HG03460 (cell line): Measurements from ENCODE around the gene DNAH10.

Experiments
- ATAC-seq: cut with Tn5 transposase; IDR thresholded peaks from one replicate; pipeline ENCODE4 v1.9.1; 2021; ENCODE audit not compliant: unreplicated experiment

DNAH10 gene

GRCh38 chr12:123928897-123929296 lies 166.8 kb downstream of the DNAH10 start:
- no peak for ATAC-seq

GRCh38 chr12:123929946-123930583 lies 168.0 kb downstream of the DNAH10 start:
- no peak for ATAC-seq

DNA sequence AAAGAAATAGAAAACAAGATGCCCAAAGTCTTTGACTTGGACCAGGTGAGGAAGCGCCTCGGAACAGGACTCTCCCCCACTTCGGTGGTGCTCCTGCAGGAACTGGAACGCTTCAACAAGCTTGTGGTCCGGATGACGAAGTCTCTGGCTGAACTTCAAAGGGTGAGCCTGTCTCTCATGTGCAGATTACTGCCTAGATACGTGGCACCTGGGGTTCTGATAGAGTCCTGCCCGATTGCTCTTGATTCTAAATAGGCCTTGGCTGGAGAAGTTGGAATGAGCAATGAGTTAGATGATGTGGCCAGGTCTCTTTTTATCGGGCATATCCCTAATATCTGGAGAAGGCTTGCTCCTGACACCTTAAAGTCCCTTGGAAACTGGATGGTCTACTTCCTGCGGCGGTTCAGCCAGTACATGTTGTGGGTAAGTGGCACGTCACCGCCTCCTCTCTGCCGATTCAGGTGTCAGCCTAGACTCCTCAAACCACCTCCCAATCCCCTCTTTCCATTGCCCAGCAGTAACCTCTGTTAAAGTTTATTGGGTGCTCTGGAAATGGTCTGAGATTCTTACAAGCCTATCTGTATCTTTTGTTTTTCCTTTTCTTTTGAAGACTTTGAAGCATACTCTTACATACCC lies 169.7 kb downstream of the DNAH10 start:
- no peak for ATAC-seq

GRCh38 chr12:123933214-123933613 lies 171.1 kb downstream of the DNAH10 start:
- no peak for ATAC-seq

GRCh38 chr12:123934016-123934620 lies 172.0 kb downstream of the DNAH10 start:
- no peak for ATAC-seq

- no peak for ATAC-seq
These were observed 172.7 kb downstream of the DNAH10 start for GRCh38 chr12:123934829-123935228.

GRCh38 chr12:123935956-123936355 lies 173.9 kb downstream of the DNAH10 start:
- ATAC-seq: no peak

GRCh38 chr12:123936471-123936870 lies 174.4 kb downstream of the DNAH10 start:
- ATAC-seq: no peak

GRCh38 chr12:123936956-123937706 lies 175.0 kb downstream of the DNAH10 start:
- ATAC-seq: no peak

DNA sequence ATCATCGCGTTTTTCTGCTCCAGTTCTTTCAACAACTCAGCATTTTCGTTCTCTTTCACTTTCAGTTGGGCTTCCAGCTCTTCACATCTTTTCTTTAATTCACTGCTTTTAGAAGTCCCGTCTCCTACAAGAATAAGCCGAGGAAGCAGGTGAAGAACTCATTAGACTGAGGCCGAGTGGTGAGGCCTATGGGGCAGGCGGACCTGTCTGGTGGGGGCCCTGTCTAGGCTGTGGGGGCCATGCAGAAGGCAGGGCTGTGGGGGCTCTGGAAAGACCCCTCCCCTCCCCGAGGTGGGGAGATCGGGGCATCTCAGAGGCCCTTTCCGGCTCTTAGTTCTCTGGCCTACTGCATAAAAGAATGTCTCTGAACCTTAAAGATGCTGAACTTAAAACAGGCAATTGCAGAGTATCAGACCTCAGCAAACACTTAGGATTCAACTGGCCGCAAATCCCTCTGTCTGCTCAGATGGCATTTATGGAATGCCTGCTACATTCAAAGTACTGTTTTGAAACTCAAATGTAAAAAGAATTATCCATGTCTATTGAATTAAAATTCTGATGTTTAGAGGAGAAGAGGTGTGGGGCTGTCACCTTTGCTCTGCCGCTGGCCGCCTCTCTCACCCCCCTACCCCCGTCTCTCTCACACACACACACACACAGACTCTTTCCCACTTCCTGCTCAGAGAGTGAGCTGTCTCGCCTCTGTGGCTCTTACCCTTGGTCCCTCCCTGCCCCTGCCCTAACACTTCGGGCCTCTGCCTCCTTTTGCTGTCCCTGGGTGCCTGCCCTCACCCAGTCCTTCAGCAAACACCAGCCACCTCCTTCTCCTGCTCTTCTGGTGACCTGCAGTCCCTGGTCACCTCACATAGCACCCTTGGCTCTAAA lies 175.8 kb downstream of the DNAH10 start:
- ATAC-seq: no peak

- ATAC-seq: no peak
These were observed 176.8 kb downstream of the DNAH10 start for GRCh38 chr12:123938679-123939480.

DNA sequence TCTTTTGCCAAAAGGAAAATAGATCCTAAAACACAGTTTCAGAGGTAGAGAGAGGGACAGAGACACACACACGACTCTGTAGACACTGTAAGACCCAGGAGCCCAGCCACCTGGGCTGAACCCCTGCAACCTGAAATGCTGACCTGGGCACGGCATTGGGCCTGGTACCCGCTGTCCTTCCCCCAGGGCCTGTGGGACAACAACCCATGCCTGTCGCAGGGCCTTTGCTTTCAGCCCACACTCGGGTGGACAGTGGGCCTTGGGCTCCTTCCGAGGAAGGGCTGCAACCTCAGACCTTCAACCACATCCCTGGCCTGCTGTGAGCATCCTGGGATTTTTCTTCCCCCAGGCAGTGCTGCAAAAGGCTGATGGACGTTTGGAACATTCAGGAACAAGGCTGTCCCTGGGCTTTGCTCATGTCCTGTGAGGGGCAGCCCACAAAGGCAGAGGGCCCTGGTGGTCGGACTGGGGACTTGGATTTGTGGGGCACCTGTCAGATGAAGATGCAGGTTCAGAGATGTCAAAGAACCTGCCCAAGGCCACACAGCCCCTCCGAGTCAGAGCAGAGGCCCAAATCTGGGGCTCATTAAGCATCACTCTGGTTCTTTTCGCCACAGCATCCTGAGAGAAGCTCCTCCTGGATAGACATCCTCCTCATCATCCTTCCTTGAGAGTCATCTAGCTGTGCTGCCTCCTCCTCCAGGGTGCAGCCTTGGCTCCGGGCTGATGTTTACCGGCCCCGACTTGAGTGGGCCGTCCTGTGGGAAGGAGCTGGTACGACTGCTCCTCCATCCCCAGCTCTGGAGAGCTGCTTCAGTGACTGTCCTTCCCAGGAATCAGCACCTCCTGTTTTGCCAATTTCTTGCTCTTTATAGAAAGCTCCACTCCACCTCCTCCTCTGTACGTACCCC lies 177.9 kb downstream of the DNAH10 start:
- ATAC-seq: no peak

DNA sequence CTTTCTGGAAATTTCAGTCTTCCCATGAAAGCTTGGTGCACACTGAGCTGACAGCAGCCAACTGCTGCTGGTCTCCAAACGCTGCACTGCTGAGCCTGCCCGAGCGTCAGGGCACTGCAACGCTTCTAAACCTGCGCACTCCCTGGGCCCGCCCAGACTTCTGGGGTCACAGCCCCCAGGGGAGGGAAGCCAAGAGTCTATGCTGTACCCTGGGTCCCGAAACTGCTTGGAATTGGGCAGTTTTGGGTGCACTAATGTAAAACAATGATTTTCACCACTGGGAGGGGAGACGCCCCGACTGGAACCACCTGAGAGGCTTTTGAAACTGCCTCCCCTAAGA lies 178.5 kb downstream of the DNAH10 start:
- ATAC-seq: no peak

DNA sequence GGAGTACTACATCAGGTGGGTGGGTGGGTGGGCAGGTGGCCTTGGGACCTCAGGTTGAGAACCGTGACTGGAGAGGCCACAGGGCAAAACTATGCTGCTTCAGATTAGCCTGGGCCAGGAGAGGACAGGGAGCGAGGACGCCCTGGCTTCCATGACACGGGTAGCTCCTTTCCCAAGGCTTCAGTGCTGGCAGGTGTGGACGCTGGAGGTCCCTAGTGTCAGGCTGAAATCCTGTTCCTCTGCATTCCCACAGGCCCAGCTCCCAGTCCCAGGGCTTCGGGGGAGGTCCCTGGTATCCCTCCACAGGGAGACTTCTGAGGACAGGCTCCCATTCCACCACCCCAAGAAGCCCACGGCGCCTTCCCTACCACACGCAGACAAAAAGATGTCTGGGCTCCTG lies 178.9 kb downstream of the DNAH10 start:
- ATAC-seq: no peak

DNA sequence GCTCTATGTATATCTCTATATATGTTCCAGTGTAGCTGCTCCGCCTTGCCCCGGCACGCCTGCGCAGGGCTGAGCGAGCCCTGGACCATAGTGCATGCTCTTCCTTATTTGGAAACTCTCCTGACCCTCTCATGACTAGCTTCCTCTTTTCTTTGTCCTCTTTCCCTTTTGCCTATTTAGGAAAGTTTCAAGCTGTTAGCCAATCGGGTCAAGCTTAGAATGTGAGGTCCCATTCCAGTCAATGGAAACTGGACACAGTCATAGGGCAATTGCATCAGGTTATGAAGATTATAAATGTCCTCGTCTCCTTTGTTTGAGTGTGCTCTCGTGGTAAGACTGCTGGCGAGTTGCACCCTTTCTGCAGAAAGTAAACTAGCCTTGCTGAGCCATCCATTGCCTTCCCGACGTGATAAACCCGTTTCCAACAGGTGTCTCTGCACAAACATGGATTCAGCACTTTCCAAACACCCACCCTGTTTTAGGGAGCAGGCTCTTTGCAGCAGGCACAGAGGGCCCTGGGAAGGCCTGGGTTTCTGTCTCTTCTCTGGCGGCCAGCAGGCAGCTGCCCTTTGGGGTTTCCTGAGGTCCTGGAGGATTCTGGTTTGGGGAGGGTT lies 179.6 kb downstream of the DNAH10 start:
- no peak for ATAC-seq

DNA sequence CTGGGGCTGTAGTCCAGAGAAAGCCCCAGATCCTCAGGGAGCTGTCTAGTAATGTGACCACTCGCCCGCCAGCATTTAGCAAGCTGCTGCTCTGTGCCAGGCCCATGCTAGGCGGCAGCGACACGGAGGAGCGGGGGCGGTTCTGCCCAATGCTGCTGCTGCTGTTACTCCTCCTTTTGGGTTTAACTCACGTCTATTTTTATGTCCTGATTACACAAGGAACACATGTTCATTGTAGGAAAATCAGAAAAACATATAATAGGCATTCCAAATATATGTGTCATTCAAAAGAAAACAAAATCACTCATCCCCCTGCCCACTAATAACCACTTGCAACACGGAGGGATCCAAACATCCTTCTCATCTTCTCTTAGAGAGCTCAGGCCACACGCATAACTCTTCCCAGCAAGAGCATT lies 180.1 kb downstream of the DNAH10 start:
- no peak for ATAC-seq

DNA sequence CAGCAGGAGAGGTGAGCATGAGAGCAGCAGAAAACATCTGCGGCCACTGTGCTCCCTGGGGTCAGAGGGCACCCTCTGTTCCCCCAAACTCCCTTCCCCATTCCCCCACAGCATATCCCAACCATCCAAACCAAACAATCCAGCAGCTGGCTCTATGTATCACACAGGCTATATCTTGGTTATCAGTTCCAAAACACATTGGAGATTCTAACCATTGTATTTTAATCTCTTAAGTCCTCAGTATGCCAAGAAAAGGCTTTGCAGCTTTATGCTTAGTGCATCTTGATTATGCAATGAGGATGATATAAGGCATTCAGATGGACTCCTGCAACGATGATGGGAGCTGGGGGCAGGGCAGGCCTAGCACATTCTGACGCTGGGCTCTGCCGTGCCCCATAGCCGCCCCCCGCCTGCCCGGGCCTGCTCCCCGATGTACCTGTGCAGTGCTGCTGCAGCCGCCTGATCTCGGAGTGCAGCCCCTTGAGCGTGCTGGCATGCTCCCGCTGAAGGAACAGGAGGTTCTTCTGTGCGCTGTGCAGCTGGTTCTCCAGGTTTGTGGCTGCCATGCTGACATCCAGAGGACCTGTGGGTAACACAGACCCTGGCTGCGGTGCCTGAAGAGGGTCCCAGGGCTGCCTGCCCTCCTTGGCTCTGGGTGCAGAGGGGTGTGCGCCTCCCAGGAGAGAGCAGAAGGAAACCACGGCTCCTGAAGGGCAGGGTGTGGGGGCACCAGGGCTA lies 181.0 kb downstream of the DNAH10 start:
- no peak for ATAC-seq

DNA sequence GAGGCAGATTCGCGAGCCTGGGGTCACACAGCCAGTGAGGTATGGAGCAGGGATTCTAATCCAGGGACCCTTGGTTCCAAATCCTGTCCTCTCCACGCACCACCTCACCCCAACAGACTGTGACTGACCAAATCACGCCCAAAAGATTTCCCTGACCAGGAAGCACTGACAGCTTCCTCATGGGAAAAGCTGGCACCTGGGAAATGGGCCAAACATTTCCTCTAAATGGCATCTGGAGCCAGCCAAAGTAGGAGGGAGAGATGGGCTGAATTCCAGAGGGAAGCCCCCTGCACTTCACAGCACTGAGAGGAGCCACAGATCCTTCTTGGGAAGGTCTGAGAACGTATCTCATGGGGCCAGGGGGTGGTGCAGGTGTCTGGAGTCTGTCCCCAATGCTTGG lies 181.7 kb downstream of the DNAH10 start:
- no peak for ATAC-seq
